ENCODE data around the gene MDH1.
"Not testable (repeated sequence)": the region's sequence is repeated elsewhere in the genome, so short reads cannot be mapped to it uniquely, and the experiment has no call there.

The MDH1 gene

DNA sequence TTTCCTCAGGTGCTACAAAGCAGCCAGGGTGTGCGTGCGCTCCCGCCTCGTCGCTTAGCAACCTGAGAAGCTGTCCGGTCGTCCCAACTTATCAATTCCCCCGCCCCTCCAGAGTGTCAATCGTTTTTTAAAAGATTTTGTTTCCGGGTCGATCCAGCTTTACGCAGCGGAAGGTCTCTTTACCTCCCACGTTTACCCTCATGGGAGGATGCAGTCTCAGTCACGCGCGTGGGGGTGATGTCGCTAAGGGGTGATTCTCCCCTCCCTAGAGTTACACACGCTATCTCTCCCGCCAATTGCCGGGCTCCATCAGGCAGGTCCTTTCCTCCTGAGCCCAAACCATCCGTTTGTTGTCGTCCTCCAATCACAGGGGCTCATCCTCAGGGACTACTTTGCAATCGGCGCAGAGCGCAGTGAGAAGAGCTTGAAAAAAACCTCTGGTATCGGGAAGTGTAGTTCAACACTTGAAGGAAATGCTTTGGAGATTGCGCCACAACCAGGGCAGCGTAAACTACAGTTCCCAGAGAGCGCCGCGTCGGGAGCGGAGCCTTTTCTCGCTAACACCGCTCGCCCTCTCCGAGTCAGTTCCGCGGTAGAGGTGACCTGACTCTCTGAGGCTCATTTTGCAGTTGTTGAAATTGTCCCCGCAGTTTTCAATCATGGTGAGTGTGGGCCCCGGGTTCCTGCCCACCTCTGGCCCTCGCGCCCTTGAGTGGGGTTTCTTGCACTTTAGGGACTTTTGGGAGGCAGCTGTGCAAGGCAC, at the start of gene MDH1, which contains the start of gene WDPCP:
MDH1 (plus strand) TSS at position 579 of the 763 bp plus-strand sequence; CDS start at position 660, 81 bp downstream.
WDPCP (minus strand) TSS at position 93 of the 763 bp plus-strand sequence. CDS start 206 bp downstream, outside the sequence.
- Histone ChIP-seq H3K4me3 (peak within 1 kb of the TSS; percentile 96), H3K27ac (peak within 1 kb of the TSS; percentile 56; the same call in 1 of the 2 replicates), H3K9ac (ENCODE audit: insufficient read length) (peak within 1 kb of the TSS; percentile 91), H3K36me3 (ENCODE audit: insufficient read depth, low read length) (peaks cover 13% of the 10 kb centered on the region), H3K9me3 (ENCODE audit: low read depth, low read length) (no peaks in the 10 kb centered on the region)
- peak; percentile 99 for DNase-seq (ENCODE audit: low read depth, low spot score)
- TF ChIP-seq EZH2 (IDR thresholded peaks at IDR 0.05) (no peak), POLR2AphosphoS5 (IDR thresholded peaks at IDR 0.05; ENCODE audit: borderline replicate concordance, low read depth, low read length) (peak; percentile 88), FOXP2 (optimal IDR thresholded peaks at IDR 0.05; ENCODE audit: control extremely low read depth, extremely low read length, insufficient read depth) (peak; percentile 57)

DNA sequence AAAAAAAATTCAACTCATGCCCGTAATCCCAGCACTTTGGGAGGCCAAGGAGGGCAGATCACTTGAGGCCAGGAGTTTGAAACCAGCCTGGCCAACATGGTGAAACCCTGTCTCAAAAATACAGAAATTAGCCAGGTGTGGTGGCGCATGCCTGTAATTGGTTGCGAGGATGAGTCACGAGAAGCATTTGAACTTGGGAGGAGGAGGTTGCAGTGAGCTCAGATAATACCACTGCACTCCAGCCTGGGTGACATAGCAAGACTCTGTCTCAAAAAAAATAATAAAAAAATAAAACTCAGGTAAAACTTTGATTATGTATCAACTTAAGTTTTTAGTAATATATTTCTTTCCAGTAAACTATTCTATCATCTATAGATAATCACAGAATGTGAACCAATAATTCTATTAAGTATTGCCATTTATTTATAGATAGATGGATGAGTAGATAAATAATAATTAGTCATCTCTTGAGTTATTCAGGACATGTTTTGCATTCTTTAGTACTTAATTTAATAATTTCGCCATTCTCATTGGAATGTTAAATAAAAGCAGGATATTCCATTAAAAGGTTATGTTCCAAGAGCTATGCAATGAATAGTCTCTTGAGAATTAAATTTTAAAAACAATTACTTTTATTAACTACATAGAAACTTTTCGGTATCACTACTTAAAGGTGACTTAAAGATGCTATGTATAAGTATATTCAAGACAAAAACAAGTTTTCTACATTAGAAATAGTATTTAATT, 49.2 kb upstream of the MDH1 start:
- no peak overlapping the region for H3K4me3 ChIP-seq
- H3K27ac ChIP-seq = no peak overlapping the region
- no peaks in the 10 kb centered on the region for H3K9me3 ChIP-seq (ENCODE audit: low read depth, low read length)
- no peak for DNase-seq (ENCODE audit: low read depth, low spot score)
- no peaks in the 10 kb centered on the region for H3K36me3 ChIP-seq (ENCODE audit: insufficient read depth, low read length)
- TF ChIP-seq POLR2AphosphoS5 (IDR thresholded peaks at IDR 0.05; ENCODE audit: borderline replicate concordance, low read depth, low read length) (no peak), EZH2 (IDR thresholded peaks at IDR 0.05) (no peak), FOXP2 (optimal IDR thresholded peaks at IDR 0.05; ENCODE audit: control extremely low read depth, extremely low read length, insufficient read depth) (no peak)
- H3K9ac ChIP-seq (ENCODE audit: insufficient read length) = no peak overlapping the region

DNA sequence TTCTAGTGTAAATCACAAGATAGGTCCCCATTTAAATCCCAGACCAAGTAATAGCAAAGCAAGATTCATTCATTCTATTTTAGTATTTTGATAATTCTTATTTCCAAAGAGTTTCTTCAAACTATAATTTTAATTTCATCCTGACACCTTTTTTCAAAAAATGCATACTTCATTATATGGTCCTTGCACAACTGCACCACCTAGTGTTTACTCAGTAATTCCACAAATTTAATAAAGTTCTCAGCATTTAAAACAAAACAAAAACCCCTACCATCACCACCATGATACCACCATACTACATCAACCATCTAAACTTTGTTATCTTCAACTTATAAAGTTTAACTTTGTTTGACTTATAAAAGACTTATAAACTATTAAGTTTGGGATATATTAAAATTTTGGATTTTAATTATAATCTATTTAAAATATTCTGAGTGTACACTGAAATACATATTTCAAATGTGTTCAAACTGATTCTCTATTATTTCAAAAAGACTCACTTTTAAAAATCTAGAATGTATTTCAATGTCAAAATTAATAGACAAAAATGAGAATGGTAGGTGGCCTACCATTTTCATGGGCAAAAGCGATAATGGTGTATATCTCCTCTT, 44.6 kb upstream of the MDH1 start:
- Histone ChIP-seq H3K27ac (no peak overlapping the region), H3K36me3 (ENCODE audit: insufficient read depth, low read length) (no peaks in the 10 kb centered on the region), H3K4me3 (no peak overlapping the region), H3K9me3 (ENCODE audit: low read depth, low read length) (no peaks in the 10 kb centered on the region), H3K9ac (ENCODE audit: insufficient read length) (no peak overlapping the region)
- no peak for DNase-seq (ENCODE audit: low read depth, low spot score)
- TF ChIP-seq EZH2 (IDR thresholded peaks at IDR 0.05) (no peak), FOXP2 (optimal IDR thresholded peaks at IDR 0.05; ENCODE audit: control extremely low read depth, extremely low read length, insufficient read depth) (no peak), POLR2AphosphoS5 (IDR thresholded peaks at IDR 0.05; ENCODE audit: borderline replicate concordance, low read depth, low read length) (no peak)

DNA sequence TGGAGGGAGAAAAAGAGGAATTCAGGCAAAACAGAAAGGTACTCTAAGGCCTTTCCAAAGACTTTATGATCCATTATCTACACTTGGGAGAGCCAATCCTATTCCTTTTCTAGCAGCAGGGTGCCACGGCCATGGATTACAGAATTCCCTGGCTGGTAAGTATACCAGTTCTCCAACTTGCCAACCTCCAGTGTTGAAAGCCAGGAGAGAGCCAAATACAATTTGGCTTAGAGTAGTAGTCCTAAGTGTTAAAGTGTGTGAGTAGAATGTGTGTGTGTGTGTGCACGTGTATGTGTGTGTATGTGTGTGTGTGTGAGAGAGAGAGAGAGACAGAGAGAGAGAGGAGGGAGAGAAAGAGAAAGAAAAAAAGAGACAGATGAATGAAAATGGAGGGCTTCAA, 43.7 kb upstream of the MDH1 start:
- no peaks in the 10 kb centered on the region for H3K9me3 ChIP-seq (ENCODE audit: low read depth, low read length)
- H3K36me3 ChIP-seq (ENCODE audit: insufficient read depth, low read length) = no peaks in the 10 kb centered on the region
- H3K9ac ChIP-seq (ENCODE audit: insufficient read length) = no peak overlapping the region
- TF ChIP-seq FOXP2 (optimal IDR thresholded peaks at IDR 0.05; ENCODE audit: control extremely low read depth, extremely low read length, insufficient read depth) (no peak), POLR2AphosphoS5 (IDR thresholded peaks at IDR 0.05; ENCODE audit: borderline replicate concordance, low read depth, low read length) (no peak), EZH2 (IDR thresholded peaks at IDR 0.05) (no peak)
- DNase-seq (ENCODE audit: low read depth, low spot score) = no peak
- H3K27ac ChIP-seq = no peak overlapping the region
- H3K4me3 ChIP-seq = no peak overlapping the region

DNA sequence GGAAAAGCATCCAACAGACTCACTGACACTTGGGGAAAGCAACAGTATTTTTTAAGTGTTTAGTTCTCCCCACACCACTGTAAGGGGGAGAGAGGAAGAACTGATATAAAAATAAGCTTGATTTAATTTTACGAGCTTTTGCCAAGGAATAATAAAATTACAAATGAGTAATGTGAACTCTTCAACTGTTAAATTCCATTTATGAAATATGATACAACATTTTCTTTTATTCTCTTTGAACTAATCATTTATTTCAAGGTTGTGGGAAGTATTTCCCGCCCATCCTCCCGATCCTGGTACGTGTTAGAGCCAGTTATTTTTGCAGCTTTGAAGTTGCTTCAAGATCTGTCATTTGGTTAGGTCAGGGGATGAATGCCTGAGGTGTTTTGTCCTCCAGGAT, 35.7 kb upstream of the MDH1 start:
- TF ChIP-seq EZH2 (IDR thresholded peaks at IDR 0.05) = no peak
- no peak for TF ChIP-seq FOXP2 (optimal IDR thresholded peaks at IDR 0.05; ENCODE audit: control extremely low read depth, extremely low read length, insufficient read depth)
- TF ChIP-seq POLR2AphosphoS5 (IDR thresholded peaks at IDR 0.05; ENCODE audit: borderline replicate concordance, low read depth, low read length) = no peak
- Histone ChIP-seq H3K9ac (ENCODE audit: insufficient read length) (no peak overlapping the region), H3K36me3 (ENCODE audit: insufficient read depth, low read length) (no peaks in the 10 kb centered on the region), H3K27ac (no peak overlapping the region), H3K4me3 (no peak overlapping the region; the same call in 1 of the 2 replicates), H3K9me3 (ENCODE audit: low read depth, low read length) (no peaks in the 10 kb centered on the region)
- no peak for DNase-seq (ENCODE audit: low read depth, low spot score)

DNA sequence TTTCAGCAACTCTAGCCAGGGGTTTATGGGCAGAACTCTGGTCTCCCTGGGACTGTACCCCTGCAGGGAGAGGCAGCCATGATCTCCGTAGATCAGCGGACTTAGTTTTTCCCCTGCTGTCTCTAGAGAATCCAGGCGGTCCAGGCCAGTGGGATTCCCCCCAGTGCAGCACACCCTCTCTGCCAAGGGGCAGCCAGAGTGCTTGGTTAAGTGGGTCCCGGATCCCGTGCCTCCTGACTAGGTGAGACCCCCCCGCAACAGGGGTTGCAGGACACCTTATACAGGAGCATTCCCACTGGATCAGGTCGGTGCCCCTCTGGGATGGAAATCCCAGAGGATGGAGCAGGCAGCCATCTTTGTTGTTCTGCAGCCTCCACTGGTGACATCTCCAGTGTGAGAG, 33.5 kb upstream of the MDH1 start:
- Histone ChIP-seq H3K9me3 (ENCODE audit: low read depth, low read length) (no peaks in the 10 kb centered on the region), H3K36me3 (ENCODE audit: insufficient read depth, low read length) (no peaks in the 10 kb centered on the region), H3K27ac (no peak overlapping the region), H3K4me3 (no peak overlapping the region), H3K9ac (ENCODE audit: insufficient read length) (no peak overlapping the region)
- no peak for DNase-seq (ENCODE audit: low read depth, low spot score)
- TF ChIP-seq POLR2AphosphoS5 (IDR thresholded peaks at IDR 0.05; ENCODE audit: borderline replicate concordance, low read depth, low read length) (no peak), FOXP2 (optimal IDR thresholded peaks at IDR 0.05; ENCODE audit: control extremely low read depth, extremely low read length, insufficient read depth) (no peak), EZH2 (IDR thresholded peaks at IDR 0.05) (no peak)

- TF ChIP-seq FOXP2 (optimal IDR thresholded peaks at IDR 0.05; ENCODE audit: control extremely low read depth, extremely low read length, insufficient read depth) (no peak), POLR2AphosphoS5 (IDR thresholded peaks at IDR 0.05; ENCODE audit: borderline replicate concordance, low read depth, low read length) (no peak), EZH2 (IDR thresholded peaks at IDR 0.05) (no peak)
- Histone ChIP-seq H3K27ac (no peak overlapping the region), H3K36me3 (ENCODE audit: insufficient read depth, low read length) (no peaks in the 10 kb centered on the region), H3K4me3 (no peak overlapping the region), H3K9ac (ENCODE audit: insufficient read length) (no peak overlapping the region), H3K9me3 (ENCODE audit: low read depth, low read length) (no peaks in the 10 kb centered on the region)
- DNase-seq (ENCODE audit: low read depth, low spot score) = no peak
Measured at GRCh38 chr2:63555931-63556330, 32.8 kb upstream of the MDH1 start.

DNA sequence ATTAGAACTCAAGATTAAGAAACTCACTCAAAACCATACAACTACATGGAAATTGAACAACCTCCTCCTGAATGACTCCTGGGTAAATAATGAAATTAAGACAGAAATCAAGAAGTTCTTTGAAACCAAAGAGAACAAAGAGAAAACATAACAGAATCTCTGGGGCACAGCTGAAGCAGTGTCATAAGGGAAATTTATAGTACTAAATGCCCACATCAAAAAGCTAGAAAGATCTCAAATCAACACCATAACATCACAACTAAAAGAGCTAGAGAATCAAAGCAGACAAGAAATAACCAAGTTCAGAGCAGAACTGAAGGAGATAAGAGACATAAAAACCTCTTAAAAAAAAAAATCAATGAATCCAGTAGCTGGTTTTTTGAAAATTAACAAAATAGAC, 30.9 kb upstream of the MDH1 start:
- not testable (repeated sequence) for H3K36me3 ChIP-seq (ENCODE audit: insufficient read depth, low read length); H3K4me3 ChIP-seq; H3K9me3 ChIP-seq (ENCODE audit: low read depth, low read length); DNase-seq (ENCODE audit: low read depth, low spot score); H3K9ac ChIP-seq (ENCODE audit: insufficient read length); H3K27ac ChIP-seq

DNA sequence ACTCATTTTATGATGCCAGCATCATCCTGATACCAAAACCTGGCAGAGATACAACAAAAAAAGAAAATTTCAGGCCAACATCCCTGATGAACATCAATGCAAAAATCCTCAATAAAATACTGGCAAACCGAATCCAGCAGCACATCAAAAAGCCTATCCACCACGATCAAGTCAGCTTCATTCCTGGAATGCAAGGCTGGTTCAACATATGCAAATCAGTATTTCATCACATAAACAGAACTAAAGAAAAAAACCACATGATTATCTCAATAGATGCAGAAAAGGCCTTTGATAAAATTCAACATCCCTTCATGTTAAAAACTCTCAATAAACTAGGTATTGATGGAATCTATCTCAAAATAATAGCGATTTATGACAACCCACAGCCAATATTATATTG, 29.8 kb upstream of the MDH1 start:
- H3K9me3 ChIP-seq (ENCODE audit: low read depth, low read length); DNase-seq (ENCODE audit: low read depth, low spot score); H3K9ac ChIP-seq (ENCODE audit: insufficient read length); H3K4me3 ChIP-seq; H3K27ac ChIP-seq; H3K36me3 ChIP-seq (ENCODE audit: insufficient read depth, low read length): not testable (repeated sequence)

Measured in SK-N-MC (cell line).